NCI-H1694 treated with DMSO at 0.1 percent for 48 hours (cell line): ENCODE measurements around the gene CCDC57.

Experiments used
- DNase-seq: peaks from one replicate; lab custom pipeline; 2025; lab: John Stamatoyannopoulos, UW

The CCDC57 gene

GRCh38 chr17:82235775-82236141 is 23.1 kb upstream of the CCDC57 start:
- no peak for DNase-seq

DNA sequence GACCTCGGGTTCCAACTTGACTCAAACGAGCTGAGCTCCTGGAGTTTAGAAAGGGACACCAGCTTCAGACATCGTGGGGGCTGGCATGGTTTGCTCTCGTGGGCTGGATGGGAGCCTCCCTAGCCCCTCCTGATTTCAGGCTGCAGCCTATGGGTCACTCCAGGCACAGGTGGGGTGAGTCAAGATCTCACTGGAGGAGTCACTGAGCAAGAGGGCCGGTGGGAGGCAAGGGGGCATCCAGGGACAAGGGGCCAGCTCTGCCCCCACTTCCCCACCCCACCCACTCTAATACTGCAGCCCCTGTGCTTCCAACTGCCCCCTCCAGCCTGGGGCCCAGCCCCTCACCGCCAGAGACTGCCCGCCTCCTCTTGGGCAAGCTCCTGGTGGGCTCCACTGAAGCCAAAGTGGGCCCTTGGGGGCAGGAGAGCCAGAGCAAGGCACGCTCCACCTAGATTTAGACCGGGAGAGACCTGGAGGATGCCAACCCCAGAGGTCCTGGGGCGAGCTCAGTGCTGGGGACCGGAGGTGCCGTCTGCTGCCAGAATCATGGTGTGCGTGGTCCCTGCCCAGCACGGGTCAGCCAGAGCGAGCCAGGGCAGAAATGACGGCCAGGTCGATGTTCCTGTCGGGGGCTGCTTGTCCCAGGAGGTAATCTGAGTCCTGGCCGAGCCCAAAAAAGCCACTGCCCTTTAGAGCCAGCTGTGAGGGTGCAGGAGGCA is 22.6 kb upstream of the CCDC57 start:
- DNase-seq: no peak

DNA sequence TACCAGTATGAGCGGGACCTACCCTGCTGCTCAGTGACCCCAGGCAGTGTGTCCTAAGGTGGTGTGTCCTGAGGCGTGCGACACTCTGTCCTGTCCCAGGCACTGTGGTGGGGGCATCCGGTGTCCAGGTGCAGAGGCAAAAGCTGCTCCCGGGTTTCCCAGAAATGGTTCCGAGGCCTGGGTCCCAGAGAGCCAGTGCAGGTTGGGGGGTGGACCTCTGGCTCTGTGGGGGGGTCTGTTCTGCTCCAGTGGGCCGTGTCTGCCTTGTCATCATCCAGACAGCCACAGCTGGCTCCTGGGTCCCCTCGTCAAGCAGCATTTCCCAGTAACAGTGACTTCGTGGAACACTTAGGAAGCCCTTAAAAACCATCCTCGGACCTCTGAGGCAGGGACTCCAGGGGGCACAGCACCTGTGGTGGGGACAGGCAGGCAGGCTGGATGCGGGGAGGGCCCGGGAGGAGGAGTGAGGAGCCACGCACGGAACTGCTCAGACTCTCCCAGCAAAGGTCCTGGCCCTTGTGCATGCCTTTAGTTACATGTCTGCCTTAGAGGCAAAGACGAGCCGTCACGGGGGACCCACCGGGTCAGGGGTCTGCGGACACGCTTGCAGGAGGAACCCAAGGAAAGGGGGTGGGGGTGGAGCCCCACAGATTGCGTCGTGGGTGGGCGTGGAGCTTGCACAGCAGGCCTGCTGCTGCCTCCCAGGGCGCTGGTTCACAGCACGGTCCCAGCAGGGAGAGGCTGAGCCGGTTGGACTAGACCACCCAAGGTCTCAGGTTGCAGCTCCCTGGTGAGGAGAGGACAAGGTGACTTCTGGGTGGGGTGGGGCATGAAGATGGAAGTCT is 21.8 kb upstream of the CCDC57 start:
- DNase-seq: no peak

- DNase-seq: no peak
These were observed 20.5 kb upstream of the CCDC57 start for GRCh38 chr17:82232876-82233785.

GRCh38 chr17:82232322-82232820 is 19.7 kb upstream of the CCDC57 start:
- no peak for DNase-seq

GRCh38 chr17:82231562-82232321 is 19.1 kb upstream of the CCDC57 start:
- DNase-seq: no peak

DNA sequence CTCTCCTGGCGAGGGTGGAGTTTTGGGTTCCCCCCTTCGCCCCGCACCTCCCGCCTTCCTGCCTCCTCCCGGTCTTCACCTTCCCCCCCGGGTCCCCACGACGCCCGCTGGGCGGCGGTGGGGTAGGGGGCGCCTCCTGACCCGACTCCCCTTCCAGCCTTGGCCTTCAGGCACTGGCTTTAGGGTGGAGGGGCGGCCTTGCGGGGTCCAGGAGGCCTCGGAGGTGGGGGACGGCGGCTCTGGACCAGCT is 18.6 kb upstream of the CCDC57 start:
- no peak for DNase-seq

DNA sequence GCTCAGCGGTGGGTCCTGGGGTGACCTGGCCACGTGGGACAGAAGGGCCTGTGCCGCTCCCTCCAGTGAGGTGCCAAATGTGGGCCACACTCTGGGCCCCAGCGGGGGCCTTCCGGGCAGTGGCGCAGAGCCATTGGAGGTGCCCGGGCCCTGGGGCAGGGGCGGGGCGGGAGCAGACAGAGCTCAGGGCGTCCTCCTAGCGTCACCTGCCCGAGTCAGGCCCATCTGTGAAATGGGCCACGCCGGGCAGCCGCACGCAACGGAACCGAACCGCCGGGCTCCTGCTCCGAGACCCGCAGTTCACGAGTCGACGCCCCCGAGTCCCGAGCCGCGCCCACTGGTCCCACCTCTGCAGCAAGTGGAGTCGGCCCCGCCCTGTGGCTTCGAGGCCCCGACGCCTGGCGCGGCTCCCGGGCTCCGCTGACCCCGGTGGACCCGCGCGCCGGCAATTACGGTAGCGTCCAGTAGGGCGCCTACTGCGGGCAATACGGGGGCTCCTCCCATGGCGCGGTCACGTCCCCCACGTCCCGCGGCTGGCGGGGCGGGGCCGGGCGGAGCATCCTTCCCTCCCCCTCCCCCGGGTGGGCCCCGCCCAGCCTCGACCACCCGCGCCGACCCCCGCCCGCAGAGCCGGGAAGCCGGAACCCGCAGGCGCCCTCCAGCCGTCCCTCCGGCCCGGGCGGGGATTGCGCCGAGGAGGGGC is 18.1 kb upstream of the CCDC57 start:
- DNase-seq: no peak

- DNase-seq: no peak
These were observed 17.3 kb upstream of the CCDC57 start for GRCh38 chr17:82229698-82230608.

GRCh38 chr17:82228842-82229697 is 16.4 kb upstream of the CCDC57 start, which contains the start of gene SLC16A3:
SLC16A3 (plus strand) TSS chr17:82229042; CDS start chr17:82236009, 6,967 bp downstream.
- no peak for DNase-seq

GRCh38 chr17:82228278-82228841 is 15.7 kb upstream of the CCDC57 start:
- DNase-seq: no peak

- no peak for DNase-seq
These were observed 15.1 kb upstream of the CCDC57 start for GRCh38 chr17:82227629-82228277.

- DNase-seq: no peak
These were observed 14.4 kb upstream of the CCDC57 start for GRCh38 chr17:82226809-82227628.

DNA sequence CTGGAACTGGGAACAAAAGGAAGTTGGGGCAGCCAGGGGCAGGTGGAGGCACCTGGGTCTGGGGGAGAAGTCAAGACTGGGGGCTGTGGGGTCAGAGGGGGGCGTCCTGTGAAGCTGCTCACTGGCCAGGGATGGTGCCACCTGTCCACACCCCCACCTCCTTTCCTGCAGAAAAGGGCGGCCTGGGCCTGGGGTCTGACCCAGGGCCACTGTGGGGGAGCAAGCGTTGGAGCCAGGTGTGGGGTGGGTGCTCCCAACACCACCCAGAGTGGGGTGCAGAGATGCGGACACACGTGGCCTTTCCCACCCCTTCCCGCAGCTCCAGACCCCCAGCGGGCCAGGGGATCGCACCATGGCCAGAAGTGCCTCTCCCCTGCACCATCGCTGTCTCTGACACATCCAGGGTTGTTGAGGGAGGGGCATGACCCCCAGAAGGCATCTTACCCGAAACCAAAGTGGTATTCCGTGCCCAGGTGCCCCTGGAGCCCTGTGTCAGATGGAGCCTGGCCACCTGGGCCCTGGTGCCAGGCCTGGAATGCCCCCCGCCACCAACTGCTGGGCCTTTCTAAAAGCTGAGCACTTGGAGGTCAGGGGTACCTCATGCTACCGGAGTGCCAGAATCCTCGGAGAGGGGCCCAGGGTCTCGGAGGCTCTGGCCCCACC is 13.6 kb upstream of the CCDC57 start:
- DNase-seq: no peak

DNA sequence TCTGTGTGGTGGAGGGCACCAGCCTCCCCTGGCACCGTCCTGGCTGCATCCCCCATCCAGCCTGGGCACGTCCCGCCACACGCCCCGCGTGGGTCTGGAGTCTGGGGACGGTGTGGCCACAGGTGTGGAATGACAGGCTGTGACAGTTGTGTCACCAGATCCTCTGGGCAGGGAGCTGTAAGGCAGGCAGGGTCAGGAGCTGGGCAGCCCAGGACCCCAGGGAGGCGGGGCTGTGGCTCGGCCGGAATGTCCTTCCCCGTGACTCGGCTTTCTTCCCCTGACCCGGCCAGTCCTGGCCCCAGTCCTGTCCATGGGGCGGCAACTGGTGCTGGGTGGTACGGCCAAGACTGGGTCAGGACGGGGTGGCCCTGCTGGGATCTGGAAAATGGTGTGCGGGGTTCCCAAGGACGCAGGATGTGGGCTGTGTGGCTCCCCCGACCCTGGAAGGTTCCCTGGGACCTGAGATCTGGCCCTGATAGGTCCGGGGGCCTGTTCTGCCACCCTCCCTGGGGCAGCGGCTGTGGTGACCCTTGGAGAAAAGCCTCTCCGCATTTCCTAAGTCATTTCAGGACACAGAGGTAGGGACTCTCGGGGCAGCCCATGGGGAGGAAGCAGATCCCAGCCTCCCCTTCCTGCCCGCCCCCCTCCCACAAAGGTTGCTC is 12.9 kb upstream of the CCDC57 start:
- DNase-seq: no peak

DNA sequence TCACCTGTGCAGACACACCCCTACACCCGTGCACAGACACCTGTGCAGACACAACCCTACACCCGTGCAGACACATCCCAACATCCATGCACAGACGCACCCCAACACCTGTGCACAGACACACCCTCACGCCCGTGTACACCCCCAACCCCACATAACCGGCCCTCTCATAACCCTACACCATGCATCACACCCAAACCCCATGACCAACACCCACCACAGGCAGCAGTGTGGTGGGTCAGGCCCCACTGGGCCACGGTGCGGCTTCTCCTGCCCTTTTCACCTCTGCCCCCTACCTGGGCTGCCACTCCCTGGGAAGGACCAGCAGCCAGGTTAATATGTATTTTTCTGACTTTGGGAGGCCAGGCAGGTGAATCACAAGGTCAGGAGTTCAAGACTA is 12.0 kb upstream of the CCDC57 start:
- no peak for DNase-seq
